ENCODE measurements around the gene CBX7. TPM values are rescaled to one million over a fixed set of nuclear protein-coding genes. Genes with fewer than 3 reads are reported as not detected.
A peak's percentile ranks its signal among the peaks of the same experiment; 100 is the strongest.

The CBX7 gene
- total and polyA plus RNA-seq, 12 donors, result 34.5 to 85.8 (median 75.8) TPM

GRCh38 chr22:39090426-39091064, 61.9 kb downstream of the CBX7 start:
- 74 to 81% methylated on average over 15 of the region's 15 CpGs for WGBS, 2 donors
- peaks cover 0 to 4% (median 0%) of the 10 kb centered on the region in 7 donors for H3K27me3 ChIP-seq
- no peaks in the 10 kb centered on the region for H3K9me3 ChIP-seq
- peaks cover 0 to 4% (median 0%) of the 10 kb centered on the region in 9 donors for H3K36me3 ChIP-seq
- H3K27ac ChIP-seq, result peak overlapping the region in 1 of 10 donors; percentile 85
- ATAC-seq (peak in 5 of 8 donors; percentile 23 to 51 (median 30)), DNase-seq (no peak)
- H3K4me3 ChIP-seq, result no peak overlapping the region
- no peak for TF ChIP-seq CTCF (IDR thresholded peaks at IDR 0.05)
- peaks cover 0 to 31% (median 5%) of the 10 kb centered on the region in 9 donors for H3K4me1 ChIP-seq
- intact Hi-C loops (cut with DNase I), result no loop called here

- peaks cover 0 to 31% (median 5%) of the 10 kb centered on the region in 9 donors for H3K4me1 ChIP-seq
- H3K9me3 ChIP-seq, result no peaks in the 10 kb centered on the region
- 76 to 79% methylated on average over 6 of the region's 6 CpGs for WGBS, 2 donors
- H3K27me3 ChIP-seq, result peaks cover 0 to 4% (median 0%) of the 10 kb centered on the region in 7 donors
- peaks cover 0 to 4% (median 0%) of the 10 kb centered on the region in 9 donors for H3K36me3 ChIP-seq
- DNase-seq (no peak), ATAC-seq (no peak)
- peak overlapping the region in 1 of 10 donors; percentile 85 for H3K27ac ChIP-seq
- intact Hi-C loops (cut with DNase I), result no loop called here
- no peak for TF ChIP-seq CTCF (IDR thresholded peaks at IDR 0.05)
- H3K4me3 ChIP-seq, result no peak overlapping the region
Measured at GRCh38 chr22:39089928-39090327, 62.6 kb downstream of the CBX7 start.

- Histone ChIP-seq H3K9me3 (no peaks in the 10 kb centered on the region), H3K4me1 (peaks cover 0 to 26% (median 5%) of the 10 kb centered on the region in 9 donors), H3K4me3 (no peak overlapping the region), H3K27ac (peak overlapping the region in 1 of 10 donors; percentile 85), H3K36me3 (peaks cover 0 to 8% (median 0%) of the 10 kb centered on the region in 9 donors), H3K27me3 (peaks cover 0 to 4% (median 0%) of the 10 kb centered on the region in 7 donors)
- TF ChIP-seq CTCF (IDR thresholded peaks at IDR 0.05), result no peak
- ATAC-seq (no peak), DNase-seq (no peak)
- WGBS, 2 donors, result 75 to 81% methylated on average over 5 of the region's 5 CpGs
- intact Hi-C loops (cut with DNase I), result no loop called here
Measured at GRCh38 chr22:39088685-39089032, 63.8 kb downstream of the CBX7 start.

GRCh38 chr22:39087881-39088684, 64.4 kb downstream of the CBX7 start:
- TF ChIP-seq CTCF (IDR thresholded peaks at IDR 0.05), result no peak
- Histone ChIP-seq H3K27ac (peak overlapping the region in 1 of 10 donors; percentile 56), H3K27me3 (peaks cover 0 to 4% (median 0%) of the 10 kb centered on the region in 7 donors), H3K9me3 (no peaks in the 10 kb centered on the region), H3K36me3 (peaks cover 0 to 13% (median 0%) of the 10 kb centered on the region in 9 donors), H3K4me1 (peaks cover 0 to 24% (median 5%) of the 10 kb centered on the region in 9 donors), H3K4me3 (no peak overlapping the region)
- 53 to 62% methylated on average over 18 of the region's 18 CpGs for WGBS, 2 donors
- DNase-seq, result peak in 1 of 2 donors; percentile 21
- intact Hi-C loops (cut with DNase I), result no loop called here
- peak; percentile 29 to 72 (median 66) for ATAC-seq

All from heart right ventricle (tissue), 16 donors.